Activated B cell treated with CpG ODN at 0.5 μM for 24 hours (primary cell): ENCODE results near the gene DUS1L. TPM values are rescaled to one million over a fixed set of nuclear protein-coding genes. Genes with fewer than 3 reads are reported as not detected.

ENCODE experiments used
- ATAC-seq: fragments of 200-7000 bp; cut with Tn5 transposase; one replicate; pipeline ENCODE4 v1.10.0; 2021; ENCODE audit warnings: low read depth, mild to moderate bottlenecking, moderate library complexity
- CTCF ChIA-PET: fragments of 350-600 bp; sonication (Branson Sonifier 250); formaldehyde crosslinking; loops from one replicate; lab custom pipeline; 2021; ENCODE audit warnings: antibody characterized with exemption; lab: Charles Lee
- POLR2A ChIA-PET: fragments of 350-600 bp; sonication (Branson Sonifier 250); formaldehyde crosslinking; loops from one replicate; lab custom pipeline; 2021; ENCODE audit warnings: antibody characterized with exemption; lab: Charles Lee
- DNase-seq: peaks from one replicate; pipeline ENCODE4 v3.0.0; 2022
- H3K27ac Mint-ChIP-seq: one replicate; pipeline ENCODE4 v1.8.0; 2020; ENCODE audit warnings: mixed read lengths
- H3K27me3 Mint-ChIP-seq: one replicate; pipeline ENCODE4 v1.8.0; 2021; ENCODE audit warnings: mixed read lengths
- H3K36me3 Mint-ChIP-seq: one replicate; pipeline ENCODE4 v1.8.0; 2021; ENCODE audit warnings: low read depth, mixed read lengths
- H3K4me1 Mint-ChIP-seq: one replicate; pipeline ENCODE4 v1.8.0; 2021; ENCODE audit warnings: mixed read lengths
- H3K4me3 Mint-ChIP-seq: one replicate; pipeline ENCODE4 v1.8.0; 2020; ENCODE audit warnings: mild to moderate bottlenecking, mixed read lengths
- H3K9me3 Mint-ChIP-seq: one replicate; pipeline ENCODE4 v1.8.0; 2020; ENCODE audit warnings: mixed read lengths
- intact Hi-C: fragments of 100-400 bp; cut with micrococcal nuclease; formaldehyde crosslinking; loops from one replicate; pipeline ENCODE4 v1.15.1; 2024
- total RNA-seq: library from RNA; stranded (reverse); gene quantifications from 2 replicates; pipeline ENCODE4 v1.2.3, GENCODE V29; 2022
- TF ChIP-seq, protein P1 (sequence below): fragments of 200-600 bp; IDR thresholded peaks from one replicate; pipeline ENCODE4 v1.8.0; 2022; ENCODE audit warnings: antibody characterized with exemption, mild to moderate bottlenecking

Gene DUS1L
- total RNA-seq, 1 donor from 2014 or later = 134 TPM

DNA sequence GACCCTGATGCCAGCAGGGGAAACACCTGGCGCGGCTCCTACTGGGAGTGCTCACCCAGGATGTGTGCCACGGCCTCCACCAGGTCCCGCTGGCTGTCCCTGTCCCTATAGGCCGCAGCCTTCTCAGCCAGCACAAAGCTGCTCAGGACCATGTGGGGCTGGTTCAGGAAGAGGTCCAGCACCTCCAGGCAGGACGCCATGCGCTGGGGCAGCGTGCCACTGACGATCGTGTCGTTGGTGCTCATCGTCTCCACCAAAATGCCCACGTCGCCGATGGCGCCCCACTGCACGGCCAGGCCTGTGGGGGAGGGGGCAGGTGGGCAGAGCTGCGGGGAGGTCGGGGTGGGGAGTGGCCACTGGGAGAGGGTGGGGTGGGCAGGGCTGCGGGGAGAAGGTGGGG lies 15.9 kb upstream of the DUS1L start:
- Mint-ChIP-seq H3K27ac (no peak overlapping the region), H3K4me1 (no peaks in the 10 kb centered on the region), H3K36me3 (peaks cover 53% of the 10 kb centered on the region), H3K4me3 (no peak overlapping the region), H3K9me3 (no peaks in the 10 kb centered on the region), H3K27me3 (no peaks in the 10 kb centered on the region)
- ChIA-PET CTCF (no interaction called here), POLR2A (no interaction called here)
- ATAC-seq (no peak), DNase-seq (no peak)
- intact Hi-C loops = no loop called here
- TF ChIP-seq, protein P1, sequence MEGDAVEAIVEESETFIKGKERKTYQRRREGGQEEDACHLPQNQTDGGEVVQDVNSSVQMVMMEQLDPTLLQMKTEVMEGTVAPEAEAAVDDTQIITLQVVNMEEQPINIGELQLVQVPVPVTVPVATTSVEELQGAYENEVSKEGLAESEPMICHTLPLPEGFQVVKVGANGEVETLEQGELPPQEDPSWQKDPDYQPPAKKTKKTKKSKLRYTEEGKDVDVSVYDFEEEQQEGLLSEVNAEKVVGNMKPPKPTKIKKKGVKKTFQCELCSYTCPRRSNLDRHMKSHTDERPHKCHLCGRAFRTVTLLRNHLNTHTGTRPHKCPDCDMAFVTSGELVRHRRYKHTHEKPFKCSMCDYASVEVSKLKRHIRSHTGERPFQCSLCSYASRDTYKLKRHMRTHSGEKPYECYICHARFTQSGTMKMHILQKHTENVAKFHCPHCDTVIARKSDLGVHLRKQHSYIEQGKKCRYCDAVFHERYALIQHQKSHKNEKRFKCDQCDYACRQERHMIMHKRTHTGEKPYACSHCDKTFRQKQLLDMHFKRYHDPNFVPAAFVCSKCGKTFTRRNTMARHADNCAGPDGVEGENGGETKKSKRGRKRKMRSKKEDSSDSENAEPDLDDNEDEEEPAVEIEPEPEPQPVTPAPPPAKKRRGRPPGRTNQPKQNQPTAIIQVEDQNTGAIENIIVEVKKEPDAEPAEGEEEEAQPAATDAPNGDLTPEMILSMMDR = no peak

DNA sequence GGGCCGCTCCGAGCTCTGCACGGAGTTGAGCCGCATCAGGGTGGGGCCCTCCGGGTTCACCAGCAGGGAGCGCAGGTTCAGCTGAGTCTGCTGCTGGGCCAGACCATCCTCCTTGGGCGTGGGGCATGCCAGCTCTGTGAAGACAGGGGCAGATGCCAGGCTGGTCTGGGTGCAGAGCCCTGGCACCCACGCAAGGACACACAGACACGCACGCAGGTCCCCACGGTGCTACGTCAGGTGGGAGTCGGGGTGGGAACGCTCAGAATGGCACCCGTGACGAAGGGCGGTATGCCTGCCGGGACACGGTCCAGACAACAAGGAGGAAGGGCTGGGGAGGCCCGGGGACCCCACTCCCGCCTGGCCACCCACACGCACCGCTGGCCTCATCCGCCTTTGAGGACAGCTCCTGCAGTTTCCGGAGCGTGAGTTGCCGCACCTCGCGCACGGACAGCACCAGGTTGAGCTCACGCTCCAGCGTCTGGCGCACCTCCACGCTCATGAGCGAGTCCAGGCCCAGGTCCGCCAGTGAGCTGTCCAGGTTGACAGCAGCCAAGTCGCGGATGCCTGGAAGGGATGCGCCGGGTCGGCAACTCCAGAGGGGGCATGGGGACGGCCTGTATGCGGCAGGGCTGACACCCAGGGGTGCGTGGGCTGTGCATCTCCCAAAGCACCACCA lies 15.3 kb upstream of the DUS1L start:
- TF ChIP-seq, protein P1 = no peak
- Mint-ChIP-seq H3K27ac (no peak overlapping the region), H3K9me3 (no peaks in the 10 kb centered on the region), H3K4me1 (no peaks in the 10 kb centered on the region), H3K36me3 (peaks cover 49% of the 10 kb centered on the region), H3K4me3 (no peak overlapping the region), H3K27me3 (no peaks in the 10 kb centered on the region)
- ATAC-seq (no peak), DNase-seq (no peak)
- ChIA-PET POLR2A (interaction anchor here (0.5 kb wide), 1 partner anchor 14 kb away, joined by 9 read pairs; no protein-coding TSS in a partner anchor), CTCF (no interaction called here)
- intact Hi-C loops = no loop called here

DNA sequence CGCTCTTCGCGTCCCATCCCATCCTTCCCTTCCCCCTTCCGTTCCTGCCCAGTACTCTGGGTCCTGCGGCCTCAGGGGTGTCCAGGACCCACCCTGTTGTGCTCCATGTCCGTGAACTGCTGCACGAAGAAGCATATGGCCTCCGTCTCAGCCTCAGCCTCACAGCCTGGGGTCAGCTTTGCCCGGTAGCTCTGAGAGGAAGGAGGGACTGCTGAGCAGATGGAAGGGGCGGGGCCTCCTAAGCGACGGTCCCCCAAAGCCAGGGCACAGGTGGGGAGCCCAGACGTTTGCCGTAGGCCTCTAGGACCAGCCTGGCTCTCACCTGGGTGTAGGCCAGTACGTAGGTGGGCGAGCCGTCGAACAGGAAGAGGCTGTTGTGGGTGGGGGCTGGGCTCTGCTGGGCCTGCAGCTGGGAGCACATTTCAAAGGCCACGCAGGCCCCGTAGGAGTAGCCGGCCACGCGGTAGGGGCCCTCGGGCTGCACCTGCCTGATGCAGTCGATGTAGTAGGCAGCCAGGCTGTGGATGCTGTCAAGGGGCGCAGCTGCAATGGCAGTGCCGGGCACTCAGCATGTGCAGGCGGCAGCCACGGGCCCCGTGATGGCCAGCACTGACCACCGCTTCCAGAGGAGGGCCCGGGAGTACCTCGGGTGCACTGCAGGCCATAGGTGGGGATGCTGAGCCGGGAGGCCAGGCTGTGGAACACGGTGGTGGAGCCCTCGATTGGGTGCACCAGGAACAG lies 14.6 kb upstream of the DUS1L start:
- CTCF ChIA-PET = no interaction called here
- H3K36me3 Mint-ChIP-seq = peaks cover 47% of the 10 kb centered on the region
- TF ChIP-seq, protein P1 = no peak
- no peak overlapping the region for H3K27ac Mint-ChIP-seq
- H3K27me3 Mint-ChIP-seq = no peaks in the 10 kb centered on the region
- ATAC-seq = no peak
- POLR2A ChIA-PET = interaction anchor here (0.5 kb wide), 1 partner anchor 14 kb away, joined by 9 read pairs; no protein-coding TSS in a partner anchor
- no peak overlapping the region for H3K4me3 Mint-ChIP-seq
- no peak for DNase-seq
- H3K4me1 Mint-ChIP-seq = no peaks in the 10 kb centered on the region
- intact Hi-C loops = no loop called here
- no peaks in the 10 kb centered on the region for H3K9me3 Mint-ChIP-seq

DNA sequence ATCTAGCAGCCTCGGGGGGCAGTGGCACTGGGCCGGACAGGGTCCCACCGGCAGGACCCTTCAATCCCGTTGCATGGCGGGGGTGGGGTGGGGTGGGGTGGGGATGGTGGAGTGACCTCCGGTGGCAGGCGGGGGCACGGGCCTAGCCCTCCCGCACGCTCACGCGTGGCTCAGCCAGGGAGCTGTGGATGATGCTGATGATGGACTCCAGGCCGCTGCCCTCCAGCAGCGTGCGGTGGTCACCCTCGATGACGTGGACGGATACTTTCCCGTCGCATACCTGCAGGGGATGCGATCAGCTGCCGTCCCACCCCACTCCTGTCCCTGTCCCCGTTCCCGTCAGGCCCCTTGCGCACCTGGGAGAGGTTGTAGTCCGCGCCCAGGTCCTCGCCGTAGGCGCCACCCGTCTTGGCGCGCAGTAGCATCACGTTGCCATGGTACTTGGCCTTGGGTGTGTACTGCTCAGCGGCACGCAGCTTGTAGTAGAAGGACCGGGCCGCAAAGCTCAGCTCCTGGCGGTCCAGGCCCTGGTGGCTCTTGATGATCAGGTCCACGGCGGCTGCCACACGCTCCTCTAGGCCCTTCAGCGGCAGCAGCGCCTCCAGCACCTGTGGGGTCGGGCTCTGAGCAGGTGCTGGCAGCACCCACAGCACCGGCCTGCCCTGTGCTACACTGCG lies 13.5 kb upstream of the DUS1L start:
- TF ChIP-seq, protein P1 = no peak
- CTCF ChIA-PET = no interaction called here
- H3K27me3 Mint-ChIP-seq = peaks cover 3% of the 10 kb centered on the region
- no peaks in the 10 kb centered on the region for H3K4me1 Mint-ChIP-seq
- H3K9me3 Mint-ChIP-seq = no peaks in the 10 kb centered on the region
- H3K4me3 Mint-ChIP-seq = no peak overlapping the region
- POLR2A ChIA-PET = interaction anchor here (0.6 kb wide), 1 partner anchor 155 kb away, joined by 5 read pairs; no protein-coding TSS in a partner anchor
- DNase-seq = no peak
- no peak for ATAC-seq
- no peak overlapping the region for H3K27ac Mint-ChIP-seq
- H3K36me3 Mint-ChIP-seq = peaks cover 38% of the 10 kb centered on the region
- intact Hi-C loops = no loop called here

DNA sequence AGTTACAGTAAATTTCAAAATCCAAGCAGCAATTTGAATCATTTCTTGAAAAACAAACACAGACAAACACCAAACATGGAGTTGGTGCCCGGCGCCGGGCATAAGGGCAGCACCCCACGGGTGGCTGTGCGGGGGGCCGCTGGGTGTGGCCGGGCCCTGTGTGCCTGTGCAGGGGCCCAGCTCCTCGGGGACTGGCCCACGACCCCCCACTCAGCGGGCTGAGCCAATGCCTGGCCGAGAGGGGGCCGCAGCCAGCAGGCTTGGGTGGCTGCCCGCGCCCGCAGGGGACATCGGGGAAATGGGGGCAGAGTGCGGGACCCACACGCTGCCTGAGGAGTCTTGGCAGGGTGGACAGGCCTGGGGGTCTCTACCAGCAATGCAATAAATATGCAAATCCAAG lies 12.8 kb upstream of the DUS1L start:
- H3K27ac Mint-ChIP-seq = no peak overlapping the region
- H3K4me3 Mint-ChIP-seq = no peak overlapping the region
- ChIA-PET POLR2A (interaction anchor here (0.6 kb wide), 2 partner anchors 14 to 154 kb away, joined by 4 to 5 read pairs; no protein-coding TSS in a partner anchor), CTCF (no interaction called here)
- TF ChIP-seq, protein P1 = no peak
- intact Hi-C loops = no loop called here
- H3K4me1 Mint-ChIP-seq = no peaks in the 10 kb centered on the region
- DNase-seq = no peak
- no peak for ATAC-seq
- peaks cover 33% of the 10 kb centered on the region for H3K36me3 Mint-ChIP-seq
- no peaks in the 10 kb centered on the region for H3K9me3 Mint-ChIP-seq
- H3K27me3 Mint-ChIP-seq = peaks cover 3% of the 10 kb centered on the region
